ENCODE results near the gene ID1.

DNA sequence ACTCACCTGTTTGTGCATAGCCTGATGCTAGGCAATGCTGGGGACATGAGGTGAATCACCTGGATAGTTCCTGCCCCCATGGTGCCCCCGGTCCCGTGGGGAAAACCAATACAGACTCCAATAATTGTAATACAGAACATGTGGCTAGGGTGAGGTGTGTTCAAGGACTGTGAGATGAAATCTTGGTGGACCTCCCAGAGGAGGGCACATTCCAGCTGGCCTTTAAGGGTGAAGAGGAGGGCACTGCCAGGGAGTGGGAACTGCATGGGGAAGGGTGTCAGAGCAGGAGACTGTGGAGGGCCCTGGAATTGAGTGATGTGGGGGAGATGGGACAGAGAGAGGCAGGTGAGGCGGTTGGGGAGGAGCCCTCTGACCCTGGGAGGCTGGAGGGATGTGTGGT is 35.2 kb downstream of the ID1 start:
- TF ChIP-seq POLR2AphosphoS5 (IDR thresholded peaks at IDR 0.05) (no peak), POLR2A (IDR thresholded peaks at IDR 0.05) (no peak)
- TF ChIP-seq, protein P1, sequence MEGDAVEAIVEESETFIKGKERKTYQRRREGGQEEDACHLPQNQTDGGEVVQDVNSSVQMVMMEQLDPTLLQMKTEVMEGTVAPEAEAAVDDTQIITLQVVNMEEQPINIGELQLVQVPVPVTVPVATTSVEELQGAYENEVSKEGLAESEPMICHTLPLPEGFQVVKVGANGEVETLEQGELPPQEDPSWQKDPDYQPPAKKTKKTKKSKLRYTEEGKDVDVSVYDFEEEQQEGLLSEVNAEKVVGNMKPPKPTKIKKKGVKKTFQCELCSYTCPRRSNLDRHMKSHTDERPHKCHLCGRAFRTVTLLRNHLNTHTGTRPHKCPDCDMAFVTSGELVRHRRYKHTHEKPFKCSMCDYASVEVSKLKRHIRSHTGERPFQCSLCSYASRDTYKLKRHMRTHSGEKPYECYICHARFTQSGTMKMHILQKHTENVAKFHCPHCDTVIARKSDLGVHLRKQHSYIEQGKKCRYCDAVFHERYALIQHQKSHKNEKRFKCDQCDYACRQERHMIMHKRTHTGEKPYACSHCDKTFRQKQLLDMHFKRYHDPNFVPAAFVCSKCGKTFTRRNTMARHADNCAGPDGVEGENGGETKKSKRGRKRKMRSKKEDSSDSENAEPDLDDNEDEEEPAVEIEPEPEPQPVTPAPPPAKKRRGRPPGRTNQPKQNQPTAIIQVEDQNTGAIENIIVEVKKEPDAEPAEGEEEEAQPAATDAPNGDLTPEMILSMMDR (IDR thresholded peaks at IDR 0.05 in 8 of 11, conservative IDR thresholded peaks at IDR 0.05 in 3 of 11), result no peak
